ENCODE measurements around the gene ALDOA.

ALDOA gene

GRCh38 chr16:30085820-30086219 lies 20.3 kb downstream of the ALDOA start:
- Histone ChIP-seq H3K36me3 (ENCODE audit: control insufficient read depth, insufficient read depth, low read length) (peaks cover 37% of the 10 kb centered on the region), H3K4me3 (replicated peaks; ENCODE audit: low read depth, low read length) (no peak overlapping the region), H3K27me3 (replicated peaks; ENCODE audit: control insufficient read depth, insufficient read depth, low read length) (no peaks in the 10 kb centered on the region)
- TF ChIP-seq, protein P1, sequence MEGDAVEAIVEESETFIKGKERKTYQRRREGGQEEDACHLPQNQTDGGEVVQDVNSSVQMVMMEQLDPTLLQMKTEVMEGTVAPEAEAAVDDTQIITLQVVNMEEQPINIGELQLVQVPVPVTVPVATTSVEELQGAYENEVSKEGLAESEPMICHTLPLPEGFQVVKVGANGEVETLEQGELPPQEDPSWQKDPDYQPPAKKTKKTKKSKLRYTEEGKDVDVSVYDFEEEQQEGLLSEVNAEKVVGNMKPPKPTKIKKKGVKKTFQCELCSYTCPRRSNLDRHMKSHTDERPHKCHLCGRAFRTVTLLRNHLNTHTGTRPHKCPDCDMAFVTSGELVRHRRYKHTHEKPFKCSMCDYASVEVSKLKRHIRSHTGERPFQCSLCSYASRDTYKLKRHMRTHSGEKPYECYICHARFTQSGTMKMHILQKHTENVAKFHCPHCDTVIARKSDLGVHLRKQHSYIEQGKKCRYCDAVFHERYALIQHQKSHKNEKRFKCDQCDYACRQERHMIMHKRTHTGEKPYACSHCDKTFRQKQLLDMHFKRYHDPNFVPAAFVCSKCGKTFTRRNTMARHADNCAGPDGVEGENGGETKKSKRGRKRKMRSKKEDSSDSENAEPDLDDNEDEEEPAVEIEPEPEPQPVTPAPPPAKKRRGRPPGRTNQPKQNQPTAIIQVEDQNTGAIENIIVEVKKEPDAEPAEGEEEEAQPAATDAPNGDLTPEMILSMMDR (IDR thresholded peaks at IDR 0.05; ENCODE audit: insufficient read depth, low read length, poor library complexity, severe bottlenecking) = no peak
- DNase-seq (ENCODE audit: extremely low read depth, insufficient read length) = no peak

DNA sequence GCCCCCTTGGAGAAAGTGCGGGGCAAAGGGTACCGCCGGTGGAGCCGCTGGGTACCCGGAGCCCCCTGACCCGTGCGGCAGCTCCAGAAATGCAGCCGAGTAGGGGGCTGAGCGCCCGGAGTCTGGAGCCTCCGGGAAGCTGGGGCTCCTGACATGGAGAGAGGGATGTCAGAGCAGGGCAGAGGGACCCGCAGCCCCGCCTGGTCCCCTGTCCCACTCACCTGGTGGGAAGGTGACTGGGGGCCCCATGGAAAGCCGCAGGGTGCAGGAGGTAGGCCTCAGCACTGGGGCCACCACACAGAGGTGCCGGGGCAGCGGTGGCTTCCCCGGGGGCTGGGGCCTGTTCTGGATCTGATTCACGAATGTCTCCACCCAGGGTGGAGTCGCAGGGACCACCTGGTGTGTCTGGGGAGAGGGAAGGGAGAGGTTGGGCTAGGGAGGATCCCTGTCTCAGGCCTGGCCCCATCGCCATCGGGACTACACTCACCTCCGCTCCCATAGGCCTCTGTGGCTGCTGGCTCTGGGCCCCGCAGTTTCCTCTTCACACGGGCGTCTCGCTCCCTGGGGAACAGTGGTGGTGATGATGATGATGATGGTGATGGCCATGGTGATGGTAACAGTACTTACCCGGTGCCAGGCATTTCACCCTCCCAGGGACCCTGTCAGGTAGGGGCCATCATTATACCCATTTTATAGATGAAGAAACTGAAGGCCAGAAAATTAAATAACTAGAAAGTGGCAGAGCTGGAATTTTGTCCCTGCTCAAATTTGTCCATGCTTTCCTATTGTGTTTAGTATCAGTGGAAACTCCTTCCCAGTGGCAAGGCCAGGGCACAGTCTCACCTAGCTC lies 21.0 kb downstream of the ALDOA start:
- H3K27me3 ChIP-seq (replicated peaks; ENCODE audit: control insufficient read depth, insufficient read depth, low read length) = no peaks in the 10 kb centered on the region
- TF ChIP-seq, protein P1 (IDR thresholded peaks at IDR 0.05; ENCODE audit: insufficient read depth, low read length, poor library complexity, severe bottlenecking) = no peak
- H3K36me3 ChIP-seq (ENCODE audit: control insufficient read depth, insufficient read depth, low read length) = peaks cover 33% of the 10 kb centered on the region
- no peak for DNase-seq (ENCODE audit: extremely low read depth, insufficient read length)
- H3K4me3 ChIP-seq (replicated peaks; ENCODE audit: low read depth, low read length) = no peak overlapping the region

DNA sequence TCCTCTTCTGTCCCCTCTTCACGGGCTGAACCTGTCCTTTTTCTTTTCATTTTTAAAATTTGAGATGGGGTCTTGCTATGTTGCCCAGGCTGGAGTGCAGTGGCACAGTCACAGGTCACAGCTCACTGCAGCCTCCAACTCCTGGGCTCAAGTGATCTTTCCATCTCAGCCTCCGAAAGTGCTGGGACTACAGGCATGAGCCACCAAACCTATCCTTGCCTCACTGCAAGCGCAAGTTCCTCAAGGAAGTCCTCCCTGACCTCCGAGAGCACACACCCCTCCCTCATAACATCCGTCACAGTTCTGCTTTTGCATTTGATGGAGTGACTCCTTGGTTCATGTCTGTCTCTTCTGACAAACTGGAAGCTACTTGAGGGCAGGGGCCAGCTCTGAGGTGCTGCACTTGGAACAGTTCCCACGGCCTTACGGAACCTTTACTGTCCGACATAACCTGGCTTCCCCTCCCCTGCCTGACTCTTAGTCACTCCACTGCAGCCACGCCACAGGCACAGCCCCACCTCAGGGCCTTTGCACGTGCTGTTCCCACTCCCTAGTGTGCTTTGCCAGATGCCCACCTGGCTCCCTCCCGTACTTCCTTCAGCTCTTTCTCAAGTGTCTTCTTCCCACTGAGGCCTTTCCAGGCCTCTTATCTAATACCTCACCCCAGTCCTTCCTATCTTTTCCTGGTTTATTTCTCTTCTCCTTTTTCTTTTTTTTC lies 21.8 kb downstream of the ALDOA start:
- H3K36me3 ChIP-seq (ENCODE audit: control insufficient read depth, insufficient read depth, low read length) = peaks cover 30% of the 10 kb centered on the region
- H3K4me3 ChIP-seq (replicated peaks; ENCODE audit: low read depth, low read length) = no peak overlapping the region
- no peaks in the 10 kb centered on the region for H3K27me3 ChIP-seq (replicated peaks; ENCODE audit: control insufficient read depth, insufficient read depth, low read length)
- no peak for DNase-seq (ENCODE audit: extremely low read depth, insufficient read length)
- TF ChIP-seq, protein P1 (IDR thresholded peaks at IDR 0.05; ENCODE audit: insufficient read depth, low read length, poor library complexity, severe bottlenecking) = no peak

DNA sequence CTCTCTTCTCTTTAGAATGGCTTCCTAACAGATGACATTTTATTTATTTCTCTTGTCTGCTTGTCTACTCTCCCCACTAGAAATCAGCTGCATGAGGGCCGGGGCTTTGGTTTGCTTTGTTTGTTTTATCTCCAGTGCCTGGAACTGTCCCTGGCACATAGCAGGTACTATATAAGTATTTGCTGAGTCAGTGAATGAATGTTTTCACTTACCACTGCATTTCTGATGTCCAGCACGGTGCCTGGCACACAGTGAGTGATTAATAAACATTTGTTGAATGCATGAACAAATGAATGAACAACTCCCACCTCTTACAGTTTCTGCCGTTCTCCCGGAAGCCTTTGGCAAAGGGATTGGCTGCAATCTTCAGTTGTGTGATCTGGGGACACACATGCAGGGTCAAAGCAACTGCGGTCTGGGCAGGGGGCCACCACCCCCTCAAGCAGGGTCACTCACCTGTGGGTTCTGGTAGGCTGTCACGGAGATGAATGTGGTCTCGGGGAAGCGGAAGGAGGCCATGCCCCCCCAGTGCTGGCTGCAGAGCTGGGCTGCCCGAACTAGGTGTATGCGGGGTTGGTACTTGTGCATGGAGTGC lies 22.8 kb downstream of the ALDOA start:
- TF ChIP-seq, protein P1 (IDR thresholded peaks at IDR 0.05; ENCODE audit: insufficient read depth, low read length, poor library complexity, severe bottlenecking) = no peak
- H3K27me3 ChIP-seq (replicated peaks; ENCODE audit: control insufficient read depth, insufficient read depth, low read length) = no peaks in the 10 kb centered on the region
- no peak for DNase-seq (ENCODE audit: extremely low read depth, insufficient read length)
- peaks cover 20% of the 10 kb centered on the region for H3K36me3 ChIP-seq (ENCODE audit: control insufficient read depth, insufficient read depth, low read length)
- H3K4me3 ChIP-seq (replicated peaks; ENCODE audit: low read depth, low read length) = no peak overlapping the region

DNA sequence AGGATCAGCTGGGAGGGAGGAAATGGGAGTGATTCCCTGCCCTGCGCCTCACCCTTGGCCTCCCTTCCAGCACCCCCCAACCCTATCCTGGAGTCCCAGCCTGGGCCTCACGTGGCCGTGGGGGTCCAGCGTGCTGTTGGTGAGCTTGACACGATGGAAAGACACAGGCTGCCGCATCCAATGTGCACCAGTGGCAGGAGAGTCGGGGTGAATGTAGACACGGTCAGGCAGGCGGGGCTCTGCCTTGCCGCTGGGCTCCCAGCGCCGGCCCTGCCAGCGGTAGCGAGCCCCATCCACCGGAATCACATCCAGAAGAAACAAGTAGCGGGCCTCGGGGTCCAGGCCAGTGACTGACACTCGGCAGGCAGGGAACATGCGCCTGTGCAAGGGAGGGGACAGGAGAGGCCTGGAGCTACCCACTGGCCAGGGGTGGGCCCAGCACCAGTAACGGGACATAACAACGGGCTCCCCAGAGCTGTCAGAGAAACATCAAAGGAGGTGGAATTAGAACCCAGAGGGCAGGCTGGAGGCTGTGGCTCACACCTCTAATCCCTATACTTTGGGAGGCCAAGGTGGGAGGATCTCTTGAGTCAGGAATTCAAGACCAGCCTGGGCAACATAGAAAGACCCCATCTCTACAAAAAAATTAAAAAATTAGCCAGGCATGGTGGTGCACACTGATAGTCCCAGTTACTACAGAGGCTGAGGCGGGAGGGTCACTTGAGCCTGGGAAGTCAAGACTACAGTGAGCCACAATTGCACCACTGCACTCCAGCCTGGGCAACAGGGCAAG lies 23.5 kb downstream of the ALDOA start:
- DNase-seq (ENCODE audit: extremely low read depth, insufficient read length) = no peak
- TF ChIP-seq, protein P1 (IDR thresholded peaks at IDR 0.05; ENCODE audit: insufficient read depth, low read length, poor library complexity, severe bottlenecking) = no peak

More for the DNA sequence above, 23.5 kb downstream of the ALDOA start:
- no peak overlapping the region for H3K4me3 ChIP-seq (replicated peaks; ENCODE audit: low read depth, low read length)
- no peaks in the 10 kb centered on the region for H3K27me3 ChIP-seq (replicated peaks; ENCODE audit: control insufficient read depth, insufficient read depth, low read length)
- peaks cover 14% of the 10 kb centered on the region for H3K36me3 ChIP-seq (ENCODE audit: control insufficient read depth, insufficient read depth, low read length)
